22Rv1 (cell line): ENCODE measurements around the gene ZNF566.

Experiments
- ZFX ChIP-seq: fragments of 450-650 bp; IDR thresholded peaks from 2 replicates; pipeline ENCODE4 v1.6.1; 2017; ENCODE audit warnings: antibody characterized with exemption, borderline replicate concordance
- TF ChIP-seq, protein P1 (sequence below): fragments of 450-650 bp; IDR thresholded peaks from 2 replicates; pipeline ENCODE4 v1.5.1; 2017; ENCODE audit warnings: mild to moderate bottlenecking

DNA sequence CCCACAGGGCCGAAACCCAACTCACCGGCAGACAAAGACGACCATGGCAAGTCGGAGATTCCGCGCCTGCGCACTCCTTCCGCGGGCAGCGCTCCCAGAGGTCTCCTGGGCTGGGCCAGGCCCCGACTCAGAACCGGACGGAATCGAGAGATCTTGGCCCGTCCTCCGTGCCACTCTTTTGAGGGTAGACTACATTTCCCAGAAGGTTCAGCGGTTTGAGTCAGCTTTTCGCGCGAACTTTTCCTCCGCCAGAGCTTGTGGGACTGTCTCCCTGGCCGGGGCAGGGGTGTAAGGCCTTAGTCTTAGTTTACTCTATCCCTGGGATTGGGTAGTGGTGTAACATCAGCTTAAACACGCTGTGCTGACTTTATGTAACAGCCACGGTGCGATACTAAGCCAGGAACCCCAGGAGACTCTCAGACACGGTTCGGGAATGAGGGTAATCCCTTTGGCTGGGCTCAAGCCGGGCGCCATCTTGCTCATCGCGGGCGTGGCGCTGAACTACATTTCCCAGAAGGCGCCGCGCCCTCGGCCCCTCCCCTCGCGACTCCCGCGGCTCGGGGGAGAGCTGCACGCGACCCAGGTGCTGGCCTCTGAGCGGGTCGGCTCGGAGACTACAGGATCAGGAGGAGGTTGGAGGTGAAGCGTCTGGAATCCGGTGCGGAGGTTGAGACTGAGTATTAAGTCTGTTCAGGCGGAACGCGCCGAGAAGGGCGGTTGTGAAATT lies 39.0 kb upstream of the ZNF566 start, which contains the start of gene ZNF260:
- TF ChIP-seq, protein P1, sequence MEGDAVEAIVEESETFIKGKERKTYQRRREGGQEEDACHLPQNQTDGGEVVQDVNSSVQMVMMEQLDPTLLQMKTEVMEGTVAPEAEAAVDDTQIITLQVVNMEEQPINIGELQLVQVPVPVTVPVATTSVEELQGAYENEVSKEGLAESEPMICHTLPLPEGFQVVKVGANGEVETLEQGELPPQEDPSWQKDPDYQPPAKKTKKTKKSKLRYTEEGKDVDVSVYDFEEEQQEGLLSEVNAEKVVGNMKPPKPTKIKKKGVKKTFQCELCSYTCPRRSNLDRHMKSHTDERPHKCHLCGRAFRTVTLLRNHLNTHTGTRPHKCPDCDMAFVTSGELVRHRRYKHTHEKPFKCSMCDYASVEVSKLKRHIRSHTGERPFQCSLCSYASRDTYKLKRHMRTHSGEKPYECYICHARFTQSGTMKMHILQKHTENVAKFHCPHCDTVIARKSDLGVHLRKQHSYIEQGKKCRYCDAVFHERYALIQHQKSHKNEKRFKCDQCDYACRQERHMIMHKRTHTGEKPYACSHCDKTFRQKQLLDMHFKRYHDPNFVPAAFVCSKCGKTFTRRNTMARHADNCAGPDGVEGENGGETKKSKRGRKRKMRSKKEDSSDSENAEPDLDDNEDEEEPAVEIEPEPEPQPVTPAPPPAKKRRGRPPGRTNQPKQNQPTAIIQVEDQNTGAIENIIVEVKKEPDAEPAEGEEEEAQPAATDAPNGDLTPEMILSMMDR: no peak
- TF ChIP-seq ZFX: no peak
